DND-41 (cell line): Measurements from ENCODE around the gene NBEA.

Source experiments
- CTCF ChIP-seq: IDR thresholded peaks from 2 replicates; pipeline ENCODE4 v1.5.1; 2012; ENCODE audit warnings: borderline replicate concordance, low read length, moderate library complexity, mild to moderate bottlenecking; ENCODE audit not compliant: poor library complexity, severe bottlenecking; ENCODE audit errors: extremely low read depth
- EZH2 ChIP-seq: IDR thresholded peaks from 3 replicates; pipeline ENCODE4 v1.6.1; 2012; ENCODE audit warnings: borderline replicate concordance, low read depth, mild to moderate bottlenecking, moderate library complexity, low read length, inconsistent platforms; ENCODE audit not compliant: severe bottlenecking

GRCh38 chr13:34964558-34964957 lies 22.5 kb downstream of the NBEA start:
- TF ChIP-seq EZH2 (no peak), CTCF (no peak)
